Measurements from ENCODE around the gene TCERG1L.
"Not testable (repeated sequence)": the region's sequence is repeated elsewhere in the genome, so short reads cannot be mapped to it uniquely, and the experiment has no call there.

Gene TCERG1L

GRCh38 chr10:131110241-131110783, 201.2 kb downstream of the TCERG1L start:
- Histone ChIP-seq H3K27ac (no peak overlapping the region), H3K9me3 (ENCODE audit: severe bottlenecking) (peaks cover 2% of the 10 kb centered on the region), H3K27me3 (ENCODE audit: insufficient read depth, low read depth, severe bottlenecking) (no peaks in the 10 kb centered on the region), H3K36me3 (no peaks in the 10 kb centered on the region), H3K4me3 (ENCODE audit: low read depth, low read length) (no peak overlapping the region)
- TF ChIP-seq CTCF (IDR thresholded peaks at IDR 0.05; ENCODE audit: low read depth, low read length) = no peak
- DNase-seq = no peak

GRCh38 chr10:131109726-131110125, 201.8 kb downstream of the TCERG1L start:
- no peak overlapping the region for H3K27ac ChIP-seq
- no peak for TF ChIP-seq CTCF (IDR thresholded peaks at IDR 0.05; ENCODE audit: low read depth, low read length)
- no peaks in the 10 kb centered on the region for H3K36me3 ChIP-seq
- no peak overlapping the region for H3K4me3 ChIP-seq (ENCODE audit: low read depth, low read length)
- no peaks in the 10 kb centered on the region for H3K27me3 ChIP-seq (ENCODE audit: insufficient read depth, low read depth, severe bottlenecking)
- peaks cover 2% of the 10 kb centered on the region for H3K9me3 ChIP-seq (ENCODE audit: severe bottlenecking)
- DNase-seq = no peak

- no peak for DNase-seq
- no peak overlapping the region for H3K27ac ChIP-seq
- no peak overlapping the region for H3K4me3 ChIP-seq (ENCODE audit: low read depth, low read length)
- H3K9me3 ChIP-seq (ENCODE audit: severe bottlenecking) = peaks cover 2% of the 10 kb centered on the region
- no peaks in the 10 kb centered on the region for H3K36me3 ChIP-seq
- no peak for TF ChIP-seq CTCF (IDR thresholded peaks at IDR 0.05; ENCODE audit: low read depth, low read length)
- H3K27me3 ChIP-seq (ENCODE audit: insufficient read depth, low read depth, severe bottlenecking) = no peaks in the 10 kb centered on the region
These were observed 202.2 kb downstream of the TCERG1L start for GRCh38 chr10:131109291-131109690.

- DNase-seq = no peak
- Histone ChIP-seq H3K27ac (no peak overlapping the region), H3K36me3 (no peaks in the 10 kb centered on the region), H3K9me3 (ENCODE audit: severe bottlenecking) (peaks cover 2% of the 10 kb centered on the region), H3K4me3 (ENCODE audit: low read depth, low read length) (no peak overlapping the region), H3K27me3 (ENCODE audit: insufficient read depth, low read depth, severe bottlenecking) (no peaks in the 10 kb centered on the region)
- TF ChIP-seq CTCF (IDR thresholded peaks at IDR 0.05; ENCODE audit: low read depth, low read length) = no peak
These were observed 203.6 kb downstream of the TCERG1L start for GRCh38 chr10:131107970-131108369.

- Histone ChIP-seq H3K27me3 (ENCODE audit: insufficient read depth, low read depth, severe bottlenecking) (no peaks in the 10 kb centered on the region), H3K9me3 (ENCODE audit: severe bottlenecking) (peaks cover 2% of the 10 kb centered on the region), H3K4me3 (ENCODE audit: low read depth, low read length) (no peak overlapping the region), H3K36me3 (no peaks in the 10 kb centered on the region), H3K27ac (peak overlapping the region; percentile 31)
- DNase-seq = peak; percentile 62
- TF ChIP-seq CTCF (IDR thresholded peaks at IDR 0.05; ENCODE audit: low read depth, low read length) = no peak
These were observed 208.8 kb downstream of the TCERG1L start for GRCh38 chr10:131102676-131103075.

GRCh38 chr10:131102147-131102546, 209.4 kb downstream of the TCERG1L start:
- Histone ChIP-seq H3K36me3 (no peaks in the 10 kb centered on the region), H3K4me3 (ENCODE audit: low read depth, low read length) (no peak overlapping the region), H3K9me3 (ENCODE audit: severe bottlenecking) (peaks cover 2% of the 10 kb centered on the region), H3K27me3 (ENCODE audit: insufficient read depth, low read depth, severe bottlenecking) (no peaks in the 10 kb centered on the region), H3K27ac (no peak overlapping the region; the same call in 1 of the 2 replicates)
- no peak for TF ChIP-seq CTCF (IDR thresholded peaks at IDR 0.05; ENCODE audit: low read depth, low read length)
- no peak for DNase-seq

GRCh38 chr10:131100418-131101410, 210.8 kb downstream of the TCERG1L start:
- not testable (repeated sequence) for DNase-seq; H3K27me3 ChIP-seq (ENCODE audit: insufficient read depth, low read depth, severe bottlenecking); H3K9me3 ChIP-seq (ENCODE audit: severe bottlenecking); H3K36me3 ChIP-seq; H3K4me3 ChIP-seq (ENCODE audit: low read depth, low read length); H3K27ac ChIP-seq

All from WERI-Rb-1 (cell line).